Thyroid gland (tissue), 4 donors: ENCODE results near the gene SLC10A7. TPM values are rescaled to one million over a fixed set of nuclear protein-coding genes. Genes with fewer than 3 reads are reported as not detected.

ENCODE experiments used
- DNase-seq, 2 donors: peaks; one replicate each; pipeline ENCODE4 v3.0.0-alpha.2; 2019
- H3K27ac ChIP-seq, 3 donors: fragments of 200-600 bp; sonication (generic); 1 replicate in 2 of 3; 2 replicates in 1 of 3; pipeline ENCODE4 v1.5.1; 2016 to 2019; ENCODE audit warnings: mild to moderate bottlenecking in 1 of 3, moderate library complexity in 1 of 3
- H3K27me3 ChIP-seq: fragments of 200-600 bp; sonication (generic); one replicate; pipeline ENCODE4 v1.5.1; 2019
- H3K36me3 ChIP-seq, 2 donors: fragments of 200-600 bp; sonication (generic); one replicate each; pipeline ENCODE4 v1.5.1; 2016 to 2019
- H3K4me1 ChIP-seq, 2 donors: fragments of 200-600 bp; sonication (generic); one replicate each; pipeline ENCODE4 v1.5.1; 2017 to 2019
- H3K4me3 ChIP-seq, 3 donors: fragments of 200-600 bp; sonication (generic); replicated peaks in 1 of 3; 1 replicate in 2 of 3; 2 replicates in 1 of 3; pipeline ENCODE4 v1.5.1; 2016; ENCODE audit warnings: mild to moderate bottlenecking in 1 of 3
- H3K9me3 ChIP-seq: fragments of 200-600 bp; sonication (generic); one replicate; pipeline ENCODE4 v1.5.1; 2017
- CTCF ChIP-seq, 6 experiments: fragments of 200-600 bp in 3 of 6; fragments of 450-650 bp in 3 of 6; sonication (generic) in 3 of 6; IDR thresholded peaks; one replicate each; pipeline ENCODE4 v1.5.1; 2016 to 2019; ENCODE audit warnings: antibody characterized with exemption in 6 of 6, mild to moderate bottlenecking in 2 of 6, inconsistent platforms in 1 of 6, moderate library complexity in 1 of 6
- POLR2A ChIP-seq, 2 donors: fragments of 450-650 bp; IDR thresholded peaks; one replicate each; pipeline ENCODE4 v1.6.1; 2017; ENCODE audit warnings: antibody characterized with exemption in 2 of 2, mild to moderate bottlenecking in 2 of 2, moderate library complexity in 1 of 2
- WGBS, 2 donors: methylation state at CpG; one replicate each; pipeline ENCODE4 v1.1.5; 2017; 5-methylcytosine and 5-hydroxymethylcytosine counted together
- intact Hi-C: fragments of 100-400 bp; cut with DNase I; formaldehyde crosslinking; loops from one replicate; pipeline ENCODE4 v1.15.1; 2023
- total RNA-seq, 4 donors: library from RNA; depleted of rRNA; stranded (reverse); fragments of >200 nt; gene quantifications; one replicate each; pipeline ENCODE4 v1.2.3, GENCODE V29; 2016

The SLC10A7 gene
- total RNA-seq, 4 donors from 2014 or later: 16.7 to 29.9 (median 23.1) TPM

GRCh38 chr4:146442801-146443200 is 78.9 kb downstream of the SLC10A7 start:
- H3K27me3 ChIP-seq: no peaks in the 10 kb centered on the region
- no peak overlapping the region for H3K4me3 ChIP-seq
- 93 to 94% methylated on average over 1 of the region's 1 CpG for WGBS, 2 donors
- H3K36me3 ChIP-seq: no peaks in the 10 kb centered on the region
- DNase-seq: no peak
- no peak for TF ChIP-seq POLR2A (IDR thresholded peaks at IDR 0.05)
- no peak for TF ChIP-seq CTCF (IDR thresholded peaks at IDR 0.05)
- no peaks in the 10 kb centered on the region for H3K9me3 ChIP-seq
- H3K4me1 ChIP-seq: peaks cover 0 to 13% of the 10 kb centered on the region in 2 donors
- no peak overlapping the region for H3K27ac ChIP-seq
- intact Hi-C loops: no loop called here

GRCh38 chr4:146439999-146440398 is 81.7 kb downstream of the SLC10A7 start:
- Histone ChIP-seq H3K4me1 (peaks cover 2 to 16% of the 10 kb centered on the region in 2 donors), H3K9me3 (no peaks in the 10 kb centered on the region), H3K27ac (no peak overlapping the region), H3K4me3 (no peak overlapping the region), H3K27me3 (no peaks in the 10 kb centered on the region), H3K36me3 (no peaks in the 10 kb centered on the region)
- DNase-seq: no peak
- intact Hi-C loops: no loop called here
- no peak for TF ChIP-seq CTCF (IDR thresholded peaks at IDR 0.05)
- TF ChIP-seq POLR2A (IDR thresholded peaks at IDR 0.05): no peak
- WGBS, 2 donors: 87 to 90% methylated on average over 4 of the region's 4 CpGs

- TF ChIP-seq POLR2A (IDR thresholded peaks at IDR 0.05) (no peak), CTCF (IDR thresholded peaks at IDR 0.05) (no peak)
- intact Hi-C loops: no loop called here
These were observed 82.3 kb downstream of the SLC10A7 start for GRCh38 chr4:146439437-146439836.

GRCh38 chr4:146437778-146438177 is 84.0 kb downstream of the SLC10A7 start:
- H3K4me3 ChIP-seq: no peak overlapping the region
- H3K27me3 ChIP-seq: no peaks in the 10 kb centered on the region
- H3K9me3 ChIP-seq: no peaks in the 10 kb centered on the region
- no peak overlapping the region for H3K27ac ChIP-seq
- H3K4me1 ChIP-seq: peaks cover 2 to 16% of the 10 kb centered on the region in 2 donors
- H3K36me3 ChIP-seq: no peaks in the 10 kb centered on the region
- intact Hi-C loops: no loop called here
- TF ChIP-seq CTCF (IDR thresholded peaks at IDR 0.05) (no peak), POLR2A (IDR thresholded peaks at IDR 0.05) (no peak)
- 76 to 79% methylated on average over 2 of the region's 2 CpGs for WGBS, 2 donors
- DNase-seq: no peak

More at GRCh38 chr4:146439437-146439836, 82.3 kb downstream of the SLC10A7 start:
- DNase-seq: no peak
- WGBS, 2 donors: 93 to 98% methylated on average over 1 of the region's 1 CpG
- Histone ChIP-seq H3K27ac (no peak overlapping the region), H3K27me3 (no peaks in the 10 kb centered on the region), H3K4me1 (peaks cover 2 to 16% of the 10 kb centered on the region in 2 donors), H3K36me3 (no peaks in the 10 kb centered on the region), H3K4me3 (no peak overlapping the region), H3K9me3 (no peaks in the 10 kb centered on the region)

- Histone ChIP-seq H3K4me3 (no peak overlapping the region), H3K36me3 (no peaks in the 10 kb centered on the region), H3K4me1 (peaks cover 2 to 16% of the 10 kb centered on the region in 2 donors), H3K9me3 (no peaks in the 10 kb centered on the region), H3K27me3 (no peaks in the 10 kb centered on the region), H3K27ac (no peak overlapping the region)
- WGBS, 2 donors: 93 to 95% methylated on average over 4 of the region's 4 CpGs
- DNase-seq: no peak
- intact Hi-C loops: no loop called here
- TF ChIP-seq CTCF (IDR thresholded peaks at IDR 0.05) (no peak), POLR2A (IDR thresholded peaks at IDR 0.05) (no peak)
These were observed 85.1 kb downstream of the SLC10A7 start for GRCh38 chr4:146436423-146437162.
